Renal cortical epithelial cell (primary cell): ENCODE results near the gene MEN1. TPM values are rescaled to one million over a fixed set of nuclear protein-coding genes. Genes with fewer than 3 reads are reported as not detected.
A peak's percentile ranks its signal among the peaks of the same experiment; 100 is the strongest.

Experiments
- DNase-seq: peaks from one replicate; pipeline ENCODE4 v3.0.0-alpha.2; 2011; ENCODE audit warnings: low read depth
- total RNA-seq: library from RNA; depleted of rRNA; stranded (reverse); fragments of >200 nt; gene quantifications from 2 replicates; pipeline ENCODE4 v1.2.3, GENCODE V29; 2014

MEN1 gene
- total RNA-seq: 7.5 and 34.4 TPM in 2 replicates

- DNase-seq: peak; percentile 90
These were observed at the start of gene MEN1 for GRCh38 chr11:64810271-64810890. Gene MEN1 (minus strand): TSS chr11:64810551. CDS start chr11:64810109, 442 bp downstream.

GRCh38 chr11:64859542-64860414 is 49.4 kb upstream of the MEN1 start:
- no peak for DNase-seq

- no peak for DNase-seq
These were observed 48.3 kb upstream of the MEN1 start for GRCh38 chr11:64858467-64859263.

- no peak for DNase-seq
These were observed 47.1 kb upstream of the MEN1 start for GRCh38 chr11:64857485-64857884.

- peak; percentile 90 for DNase-seq
These were observed 46.3 kb upstream of the MEN1 start for GRCh38 chr11:64856382-64857227.

- no peak for DNase-seq
These were observed 45.4 kb upstream of the MEN1 start for GRCh38 chr11:64855596-64856304.

GRCh38 chr11:64854534-64855502 is 44.5 kb upstream of the MEN1 start:
- peak; percentile 90 for DNase-seq

- no peak for DNase-seq
These were observed 43.8 kb upstream of the MEN1 start for GRCh38 chr11:64854157-64854533.

- no peak for DNase-seq
These were observed 43.4 kb upstream of the MEN1 start for GRCh38 chr11:64853709-64854108.

- no peak for DNase-seq
These were observed 42.6 kb upstream of the MEN1 start for GRCh38 chr11:64852804-64853509.

GRCh38 chr11:64851831-64852351 is 41.5 kb upstream of the MEN1 start:
- DNase-seq: no peak

- peak; percentile 38 for DNase-seq
These were observed 40.7 kb upstream of the MEN1 start for GRCh38 chr11:64850979-64851567.

- DNase-seq: no peak
These were observed 39.4 kb upstream of the MEN1 start for GRCh38 chr11:64849598-64850356.

GRCh38 chr11:64848826-64849597 is 38.7 kb upstream of the MEN1 start:
- peak; percentile 19 for DNase-seq

GRCh38 chr11:64848214-64848825 is 38.0 kb upstream of the MEN1 start:
- DNase-seq: no peak

GRCh38 chr11:64846998-64847666 is 36.8 kb upstream of the MEN1 start:
- DNase-seq: peak; percentile 62
